ENCODE results near the gene PCK1.

PCK1 gene

GRCh38 chr20:57589728-57590484 is 29.0 kb downstream of the PCK1 start:
- DNase-seq = no peak

- no peak for DNase-seq
Measured at GRCh38 chr20:57590485-57591288, 29.8 kb downstream of the PCK1 start.

DNA sequence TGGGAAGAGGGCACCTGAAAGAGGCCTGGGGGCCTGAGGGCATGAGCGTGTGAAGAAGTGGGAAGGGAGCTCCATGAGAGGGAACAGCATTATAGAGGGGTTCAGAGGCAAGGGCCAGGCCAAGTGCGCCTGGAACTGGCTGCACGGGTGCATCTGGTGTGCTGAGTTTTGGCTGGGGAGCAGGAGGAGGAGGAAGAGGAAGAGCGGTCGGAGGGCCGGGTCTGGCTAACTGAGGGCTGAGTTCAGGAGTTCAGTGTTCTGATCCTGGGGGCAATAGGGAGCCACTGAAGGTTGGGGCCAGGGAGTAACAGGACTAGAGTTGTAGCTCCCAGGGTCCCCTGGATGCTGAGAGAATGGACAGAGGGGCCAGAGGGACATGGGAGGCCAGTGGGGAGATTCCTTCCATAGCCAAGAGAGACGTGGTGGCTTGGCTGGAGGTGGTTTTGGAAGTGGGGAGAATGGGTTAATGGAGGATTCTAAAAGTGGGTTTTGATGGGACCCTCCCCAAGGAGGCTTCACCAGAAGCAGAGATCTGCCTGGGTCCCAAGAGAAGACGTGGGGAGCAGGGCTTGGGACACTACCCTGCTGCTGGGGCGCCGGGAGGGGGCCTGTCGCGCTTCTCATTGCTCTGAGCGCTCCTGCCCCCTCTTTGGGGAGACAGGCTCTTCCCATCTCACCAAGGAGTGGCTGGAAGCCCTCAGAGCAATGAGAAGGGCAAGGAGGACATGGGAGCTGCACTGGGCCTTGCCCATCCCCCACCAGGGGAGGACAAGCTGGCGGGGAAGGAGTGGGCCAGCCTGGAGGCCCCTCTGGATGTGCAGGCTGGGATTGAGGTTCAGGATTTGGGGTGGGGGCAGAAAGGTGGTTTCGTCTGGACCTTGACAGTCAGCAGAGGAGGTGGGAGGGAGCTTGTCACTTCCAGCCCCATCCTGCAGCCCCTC is 30.6 kb downstream of the PCK1 start:
- no peak for DNase-seq

DNA sequence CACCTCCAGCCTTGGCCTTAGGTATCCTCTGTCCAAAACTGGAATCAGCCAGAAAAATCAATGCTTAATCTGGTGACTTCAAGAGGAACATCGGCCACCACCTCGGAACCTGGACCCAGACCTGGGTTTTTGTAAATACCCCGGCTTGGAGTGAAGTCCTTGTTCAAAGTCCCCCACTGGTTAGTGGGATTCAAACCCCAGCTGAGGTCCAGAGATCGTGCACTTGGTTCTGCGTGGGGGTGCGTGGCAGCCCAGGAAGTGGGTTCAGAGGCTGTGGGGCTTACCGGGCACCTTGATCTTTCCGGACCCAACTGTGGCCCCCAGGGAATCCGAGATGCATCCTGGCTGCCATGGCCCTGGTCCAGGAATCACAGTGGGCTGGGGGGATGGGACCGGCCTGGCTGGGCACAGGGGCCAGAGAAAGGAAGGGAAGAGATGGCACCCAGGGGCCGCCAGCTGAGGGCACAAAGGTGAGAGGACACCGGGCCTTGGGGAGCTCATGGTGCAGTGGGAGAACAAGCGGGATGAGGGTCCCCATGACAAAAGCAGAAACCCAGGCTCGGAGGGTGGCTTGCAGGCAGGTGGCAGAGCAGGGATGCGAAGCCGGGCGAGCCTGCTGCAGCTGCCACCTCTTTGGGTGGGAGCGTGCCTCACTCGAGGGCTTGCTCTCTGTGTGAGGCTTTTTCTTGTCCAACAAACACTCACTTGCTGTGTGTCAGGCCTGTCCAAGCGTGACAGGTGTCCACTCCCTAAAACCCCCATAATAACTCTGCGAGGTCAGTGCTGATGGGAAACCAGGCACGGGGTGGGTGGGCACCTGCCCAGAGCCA is 31.6 kb downstream of the PCK1 start:
- no peak for DNase-seq

DNA sequence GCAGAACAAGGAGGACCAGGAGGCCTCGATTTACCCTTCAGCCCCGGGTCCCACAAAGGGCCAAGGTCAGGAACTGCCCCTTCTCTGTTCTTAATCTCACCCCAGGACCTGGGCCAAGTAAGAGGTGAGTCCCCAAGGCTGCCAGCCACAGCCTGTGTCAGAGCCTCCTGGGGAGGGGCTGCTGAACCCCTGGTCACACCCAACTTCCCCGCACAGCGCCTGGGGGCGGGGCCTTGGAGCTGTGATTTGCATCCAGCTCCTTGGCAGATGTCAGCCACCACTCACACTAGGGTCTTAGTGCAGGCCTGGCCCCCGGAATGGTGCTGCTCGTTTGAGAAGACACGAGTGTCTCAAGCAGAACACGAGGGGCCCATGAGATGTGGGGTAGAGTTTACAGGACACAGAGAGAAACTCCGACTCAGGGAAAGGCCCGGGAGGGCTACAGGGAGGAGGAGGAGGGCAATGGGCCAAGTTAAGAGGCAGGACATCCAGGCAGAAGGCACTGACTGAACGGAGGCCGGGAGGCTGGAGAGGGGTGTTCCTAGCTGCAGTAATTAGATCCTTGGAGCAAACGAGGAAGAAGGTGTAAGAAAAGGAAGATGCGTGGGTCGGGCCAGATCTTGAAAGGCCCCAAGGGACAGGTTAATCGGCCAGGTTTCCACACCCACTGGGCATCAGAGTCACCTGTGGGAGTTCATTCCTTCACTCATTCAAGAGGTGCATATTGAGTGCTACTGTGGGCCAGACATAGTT is 32.4 kb downstream of the PCK1 start:
- DNase-seq = no peak

DNA sequence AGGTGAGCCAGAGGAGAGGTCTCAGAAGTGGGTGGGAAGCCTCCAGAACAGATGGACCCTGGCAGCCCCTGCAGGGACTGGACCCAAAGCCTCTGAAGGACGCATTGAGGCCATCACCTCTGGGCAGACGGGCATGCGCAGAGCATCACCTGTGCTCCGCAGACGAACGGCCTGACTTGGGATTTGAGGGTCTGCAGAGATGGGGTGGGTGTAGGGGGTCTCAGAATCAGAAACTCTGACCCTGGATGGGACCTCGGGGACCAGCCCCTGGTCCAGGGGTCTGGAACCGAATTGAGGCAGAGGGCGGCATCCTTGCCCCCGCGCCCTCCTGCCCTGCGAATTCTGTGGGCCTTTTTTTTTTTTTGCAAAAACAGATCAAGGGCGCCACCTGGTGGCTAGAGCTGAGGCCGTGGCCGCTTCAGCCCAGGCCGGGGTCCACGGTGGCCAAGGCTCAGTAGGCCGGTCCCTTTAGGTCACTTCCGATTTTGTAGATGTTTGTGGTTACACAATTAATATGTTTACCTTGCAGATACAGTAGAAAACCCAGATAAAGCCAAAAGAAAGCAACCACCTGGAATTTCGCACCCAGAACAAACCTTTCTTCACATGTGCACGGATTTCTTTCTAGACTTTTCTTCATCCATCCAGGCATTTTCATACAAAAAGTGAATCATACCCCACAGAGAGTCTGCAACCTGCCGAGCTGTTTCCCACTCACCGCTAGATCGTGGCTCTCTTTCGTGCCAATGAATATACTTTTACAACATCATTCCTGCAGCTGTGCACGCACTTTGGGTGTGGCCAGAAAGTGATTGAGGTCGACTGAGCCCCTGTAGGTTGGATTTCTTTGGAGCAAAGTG is 33.4 kb downstream of the PCK1 start:
- peak; percentile 16 for DNase-seq

DNA sequence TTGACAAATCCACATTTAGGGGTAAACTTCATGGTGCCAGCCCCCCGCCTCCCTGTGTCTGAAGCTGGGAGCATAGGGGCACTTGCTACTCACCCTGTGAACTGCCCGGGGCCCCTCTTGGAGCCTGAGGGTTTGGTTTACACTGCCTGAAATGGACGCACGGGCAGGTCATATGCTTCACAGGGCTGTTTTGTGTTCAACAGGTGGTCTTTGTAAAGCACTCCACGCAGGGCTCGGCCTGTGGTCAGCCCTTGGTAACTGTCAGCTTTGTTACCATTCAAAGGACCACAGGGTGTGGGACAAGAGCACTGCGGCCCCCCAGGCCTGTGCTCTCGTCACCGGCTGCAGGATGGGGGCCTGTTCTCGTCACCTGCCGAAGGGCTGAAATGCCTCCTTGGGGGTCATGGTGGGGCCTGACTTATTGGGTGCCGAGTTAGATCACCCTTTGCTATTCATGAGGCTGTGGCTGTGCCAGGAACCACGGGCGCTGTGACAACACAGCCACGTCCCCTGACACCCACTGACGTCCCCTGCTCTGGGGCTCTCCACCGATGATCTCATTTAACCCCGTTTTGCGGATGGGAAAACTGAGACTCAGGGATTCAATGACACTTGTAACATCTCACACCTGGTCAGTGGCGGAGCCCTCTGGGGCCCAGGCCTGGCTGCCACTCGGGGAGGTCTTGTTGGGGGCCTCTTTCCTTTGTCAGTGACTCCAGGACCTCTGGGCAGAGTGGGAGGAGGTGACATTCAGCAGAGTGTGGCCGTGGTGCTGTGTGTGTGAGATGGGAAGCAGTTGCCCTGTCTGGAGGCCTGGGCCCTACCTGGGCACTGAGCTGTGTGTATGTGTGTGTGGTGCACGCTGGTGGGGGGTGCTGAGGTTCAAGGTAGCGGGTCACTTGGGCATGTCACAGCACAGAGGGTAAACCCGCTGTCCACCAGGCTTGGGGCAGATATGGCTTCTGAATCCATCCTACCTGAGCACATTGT is 34.4 kb downstream of the PCK1 start:
- no peak for DNase-seq

DNA sequence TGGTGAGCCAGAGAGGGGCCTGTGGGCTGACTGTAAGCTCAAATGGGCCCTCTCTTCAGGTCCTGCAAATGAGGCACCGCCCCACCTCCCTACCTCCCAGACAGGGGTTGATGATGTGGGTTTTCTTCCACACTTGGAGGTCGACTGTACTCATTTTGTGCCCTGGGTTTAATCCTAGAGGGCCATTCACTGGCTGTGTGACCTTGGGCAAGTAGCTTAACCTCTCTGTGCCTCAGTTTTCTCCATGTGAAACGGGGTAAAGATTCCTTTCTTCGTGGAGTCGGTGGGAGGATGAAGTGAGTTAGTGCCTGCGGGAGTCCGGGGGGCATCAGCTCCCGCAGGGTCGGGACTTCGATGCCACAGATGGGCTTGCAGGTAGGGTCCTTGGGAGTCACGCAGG is 35.4 kb downstream of the PCK1 start:
- no peak for DNase-seq

DNA sequence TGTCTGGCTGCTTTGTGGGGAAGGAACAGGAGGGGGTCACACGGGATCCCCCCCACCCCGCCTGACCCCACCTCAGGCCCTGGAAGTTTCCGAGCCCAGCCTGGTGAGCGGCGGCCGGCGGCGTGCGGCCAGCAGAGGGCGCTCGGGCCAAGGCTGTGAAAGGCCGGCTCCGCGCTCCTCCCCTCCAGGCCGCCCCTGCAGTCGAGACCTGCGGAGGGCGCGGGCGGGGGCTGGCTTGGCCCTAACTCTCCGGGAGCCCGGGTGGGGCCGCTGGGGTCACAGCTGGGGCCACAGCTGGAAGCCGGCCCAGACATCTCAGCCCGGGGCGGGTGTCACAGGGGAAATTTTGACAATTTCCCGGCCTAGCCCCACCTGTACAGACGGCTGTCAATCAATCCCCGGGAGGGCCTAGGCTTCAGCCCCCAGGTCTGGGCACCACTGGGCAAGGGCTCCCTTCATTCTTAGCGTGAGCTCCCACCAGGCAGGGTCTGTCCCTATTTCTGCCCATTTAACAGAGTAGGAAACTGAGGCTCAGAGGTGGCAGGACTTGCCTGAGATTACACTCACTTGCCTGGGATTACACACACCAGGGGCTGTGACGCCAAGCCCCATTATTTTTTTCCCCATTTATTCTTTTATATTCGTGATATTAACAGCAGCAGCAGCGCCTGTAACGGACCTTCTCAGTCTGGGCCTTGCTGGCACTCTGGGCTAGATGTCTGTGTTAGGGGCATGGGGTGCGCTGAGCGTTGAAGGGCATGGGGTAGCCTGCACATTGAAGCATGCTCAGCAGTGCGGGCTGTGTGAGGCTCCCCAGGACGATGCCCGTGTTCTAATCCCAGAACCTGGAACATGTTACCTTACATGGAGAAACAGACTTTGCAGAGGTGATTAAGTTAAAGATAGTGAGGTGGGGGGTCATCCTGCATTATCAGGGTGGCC is 36.4 kb downstream of the PCK1 start:
- peak; percentile 46 for DNase-seq

DNA sequence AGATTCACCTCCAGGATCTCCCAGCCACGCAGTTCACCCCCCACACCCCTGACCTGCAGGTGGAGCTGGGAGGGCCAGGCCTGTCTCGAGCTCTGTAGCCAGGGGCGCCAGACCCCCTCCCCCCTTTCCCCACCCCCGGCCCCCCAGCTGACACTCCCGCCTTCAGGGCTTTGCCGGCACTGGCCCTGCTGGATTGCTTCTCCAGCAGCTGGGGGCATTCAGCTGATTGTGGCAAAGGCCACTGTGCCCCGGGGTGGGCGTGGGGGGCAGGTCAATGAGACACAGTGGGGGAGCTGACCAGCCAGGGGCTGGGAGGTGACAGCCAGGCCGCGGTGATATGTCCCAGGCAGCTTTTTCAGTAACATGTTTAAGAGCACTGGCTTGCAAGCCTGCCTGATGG is 37.1 kb downstream of the PCK1 start:
- no peak for DNase-seq

GRCh38 chr20:57598491-57598890 is 37.6 kb downstream of the PCK1 start:
- no peak for DNase-seq

GRCh38 chr20:57600320-57601210 is 39.7 kb downstream of the PCK1 start:
- DNase-seq = peak; percentile 23

DNA sequence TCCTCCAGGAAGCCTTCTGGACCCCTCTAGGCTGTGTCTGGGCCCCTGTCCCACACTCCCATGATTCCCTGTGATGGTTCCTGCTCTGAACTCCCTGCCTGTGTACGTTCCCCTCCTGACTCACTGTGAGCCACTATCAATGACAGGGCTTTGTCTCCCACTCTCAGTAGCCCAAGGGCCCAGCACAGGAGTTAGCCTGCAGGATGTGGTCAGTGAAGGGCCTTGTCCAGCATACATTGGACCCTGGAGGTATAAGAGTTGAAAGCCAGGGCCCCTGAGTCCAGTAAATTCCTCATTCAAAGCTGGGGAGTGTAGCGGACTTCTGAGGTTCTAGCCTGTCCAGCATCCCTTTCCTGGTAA is 40.3 kb downstream of the PCK1 start:
- no peak for DNase-seq

- DNase-seq = no peak
Measured at GRCh38 chr20:57601737-57602136, 40.8 kb downstream of the PCK1 start.

GRCh38 chr20:57603120-57603519 is 42.2 kb downstream of the PCK1 start:
- no peak for DNase-seq

GRCh38 chr20:57605045-57605444 is 44.1 kb downstream of the PCK1 start:
- DNase-seq = no peak

DNA sequence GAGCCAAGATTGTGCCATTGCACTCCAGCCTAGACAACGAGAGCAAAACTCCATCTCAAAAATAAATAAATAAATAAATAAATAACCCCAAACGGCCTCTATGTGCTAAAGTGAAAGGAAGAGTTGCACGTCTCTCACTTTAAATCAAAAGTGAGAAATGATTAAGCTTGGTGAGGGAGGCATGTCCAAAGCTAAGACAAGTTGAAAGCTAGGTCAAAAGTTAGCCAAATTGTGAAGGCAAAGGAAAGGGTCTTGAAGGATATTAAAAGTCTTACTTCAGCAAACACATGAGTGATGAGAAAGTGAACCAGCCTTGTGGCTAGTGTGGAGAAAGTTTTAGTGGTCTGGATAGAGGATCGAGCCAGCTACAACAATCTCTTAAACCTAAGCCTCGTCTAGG is 45.0 kb downstream of the PCK1 start:
- DNase-seq = no peak

Data from fibroblast of skin of scalp (primary cell).